Fibroblast of upper back skin (primary cell): ENCODE results near the gene NSD1.
A peak's percentile ranks its signal among the peaks of the same experiment; 100 is the strongest.
"Not testable (repeated sequence)": the region's sequence is repeated elsewhere in the genome, so short reads cannot be mapped to it uniquely, and the experiment has no call there.

Experiments
- DNase-seq: peaks from one replicate; pipeline ENCODE4 v3.0.0-alpha.2; 2013

NSD1 gene

GRCh38 chr5:177131352-177132135 is 2.0 kb upstream of the NSD1 start:
- no peak for DNase-seq

- no peak for DNase-seq
Measured at GRCh38 chr5:177132136-177133095, 1.2 kb upstream of the NSD1 start.

GRCh38 chr5:177133853-177134696 is 502 bp downstream of the NSD1 start:
- peak; percentile 23 for DNase-seq

DNA sequence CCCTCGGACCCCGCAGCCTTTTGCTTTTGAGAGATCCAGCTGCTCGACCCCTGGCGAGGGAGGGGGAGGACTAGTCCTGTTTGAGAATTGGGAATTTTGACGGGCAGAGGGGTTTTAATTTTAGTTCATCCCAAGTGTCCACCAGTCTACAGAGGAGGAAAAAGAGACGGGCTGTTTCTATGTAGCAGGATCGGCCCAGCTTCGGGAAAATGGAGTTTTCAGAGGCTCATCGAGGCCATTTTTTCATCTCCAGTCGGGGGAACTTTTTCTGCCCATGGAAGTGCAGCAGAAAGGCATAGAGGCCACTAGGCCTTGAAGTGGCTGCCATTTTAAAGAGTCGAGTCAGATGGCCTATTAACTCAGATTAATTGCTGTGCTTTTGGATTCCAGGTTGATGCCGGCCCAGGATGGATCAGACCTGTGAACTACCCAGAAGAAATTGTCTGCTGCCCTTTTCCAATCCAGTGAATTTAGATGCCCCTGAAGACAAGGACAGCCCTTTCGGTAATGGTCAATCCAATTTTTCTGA is 1.2 kb downstream of the NSD1 start:
- peak; percentile 11 for DNase-seq

DNA sequence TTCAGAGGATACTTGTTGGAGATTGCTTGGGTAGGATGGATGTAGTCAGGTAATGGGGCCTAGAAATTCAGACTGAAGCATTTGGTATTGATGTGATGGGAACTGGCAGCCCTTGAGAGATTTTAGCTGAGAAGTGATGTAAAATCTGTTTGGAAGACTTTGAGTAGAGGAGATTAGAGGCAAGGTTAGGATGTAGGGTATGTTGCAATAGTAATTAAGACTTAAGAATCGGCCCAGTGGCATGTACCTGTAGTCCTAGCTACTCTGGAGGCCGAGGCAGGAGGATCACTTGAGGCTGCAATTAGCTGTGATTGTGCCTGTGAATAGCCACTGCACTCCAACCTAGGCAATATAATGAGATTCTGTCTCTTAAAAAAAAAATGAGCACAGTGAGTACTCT is 6.7 kb downstream of the NSD1 start:
- no peak for DNase-seq

GRCh38 chr5:177141496-177141895 is 7.9 kb downstream of the NSD1 start:
- DNase-seq: no peak

DNA sequence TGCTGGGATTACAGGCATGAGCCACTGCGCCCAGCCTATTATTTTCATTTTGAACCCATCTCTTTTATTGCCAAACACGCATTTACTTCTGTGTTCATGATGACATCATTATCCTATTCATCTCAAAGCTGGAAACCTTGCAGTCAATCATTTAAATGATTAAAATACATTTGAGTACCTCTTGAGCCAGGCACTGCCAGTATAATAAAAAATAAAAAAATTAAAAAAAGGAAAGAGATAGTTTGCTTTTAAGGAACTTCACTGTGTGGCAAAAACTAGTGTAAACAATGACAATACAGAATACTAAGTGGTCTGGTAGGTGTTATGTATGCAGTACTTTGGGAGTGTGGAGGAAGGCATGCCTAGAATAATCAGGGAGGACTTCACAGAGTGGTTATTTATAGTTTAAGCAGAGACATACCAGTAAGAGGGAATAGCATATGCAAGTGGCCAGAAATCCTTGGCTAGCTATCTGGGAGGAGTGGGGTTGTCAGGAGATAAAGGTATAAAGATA is 8.6 kb downstream of the NSD1 start:
- DNase-seq: no peak

DNA sequence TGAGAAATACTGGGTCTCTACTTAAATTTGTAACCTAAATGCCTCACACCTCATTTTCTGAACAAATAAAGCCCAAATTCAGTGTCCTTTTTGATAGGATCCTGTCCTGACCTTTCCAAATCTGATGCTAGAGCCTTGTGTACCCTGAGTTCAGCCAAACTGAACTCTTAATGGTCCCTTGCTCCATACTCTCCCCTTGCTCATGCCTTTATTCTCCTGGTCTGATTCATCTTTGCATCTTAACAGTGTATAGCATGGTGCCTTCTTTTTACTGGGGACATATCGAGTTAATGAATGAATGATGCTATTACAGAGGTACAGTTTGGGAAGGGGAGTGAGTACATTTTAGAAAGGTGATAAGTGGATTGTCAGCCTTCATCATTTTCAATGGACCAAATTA is 9.2 kb downstream of the NSD1 start:
- no peak for DNase-seq

- DNase-seq: peak; percentile 29
Measured at GRCh38 chr5:177146891-177147638, 13.5 kb downstream of the NSD1 start.

GRCh38 chr5:177150061-177150460 is 16.5 kb downstream of the NSD1 start:
- DNase-seq: not testable (repeated sequence)

- DNase-seq: peak; percentile 19
Measured at GRCh38 chr5:177154003-177154643, 20.6 kb downstream of the NSD1 start.

- no peak for DNase-seq
Measured at GRCh38 chr5:177162379-177162778, 28.8 kb downstream of the NSD1 start.

- DNase-seq: no peak
Measured at GRCh38 chr5:177163500-177163899, 29.9 kb downstream of the NSD1 start.

GRCh38 chr5:177169271-177169670 is 35.7 kb downstream of the NSD1 start:
- no peak for DNase-seq

GRCh38 chr5:177171961-177172360 is 38.4 kb downstream of the NSD1 start:
- DNase-seq: no peak

DNA sequence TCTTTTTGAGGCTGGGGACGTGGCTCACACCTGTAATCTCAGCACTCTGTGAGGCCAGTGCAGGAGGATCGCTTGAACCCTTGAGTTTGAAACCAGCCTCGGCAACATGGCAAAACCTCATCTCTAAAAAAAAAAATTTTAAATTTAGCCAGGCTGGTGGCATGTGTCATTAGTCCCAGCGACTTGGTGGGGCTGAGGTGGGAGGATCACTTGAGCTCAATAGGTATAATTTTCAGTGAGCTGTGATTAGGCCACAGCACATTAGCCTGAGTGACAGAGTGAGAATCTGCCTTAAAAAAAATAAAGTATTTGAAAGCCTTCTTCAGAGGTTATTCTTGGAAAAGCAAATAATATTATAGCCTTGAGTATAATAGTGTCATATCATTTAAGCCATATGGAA is 41.8 kb downstream of the NSD1 start:
- DNase-seq: no peak

DNA sequence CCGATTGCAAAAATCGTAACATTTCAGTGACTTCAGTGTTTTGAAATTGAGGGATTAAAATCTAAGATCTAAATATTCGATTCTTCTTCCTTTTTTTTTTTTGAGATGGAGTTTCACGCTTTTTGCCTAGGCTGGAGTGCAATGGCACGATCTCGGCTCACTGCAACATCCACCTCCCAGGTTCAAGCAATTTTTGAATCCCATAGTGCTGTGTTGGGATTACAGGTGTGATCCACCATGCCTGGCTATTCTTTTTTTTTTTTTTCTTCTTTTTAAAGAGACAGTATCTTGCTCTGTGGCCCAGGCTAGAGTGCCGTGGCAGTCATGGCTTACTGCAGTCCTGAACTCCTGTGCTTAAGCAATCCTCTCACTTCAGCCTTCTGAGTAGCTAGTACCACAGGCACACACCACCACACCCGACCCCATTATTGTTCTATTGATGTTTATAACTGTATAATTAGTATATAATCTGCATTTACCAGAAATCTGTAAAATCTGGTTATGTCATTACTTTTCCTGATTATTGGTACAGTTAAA is 42.7 kb downstream of the NSD1 start:
- no peak for DNase-seq

- DNase-seq: not testable (repeated sequence)
Measured at GRCh38 chr5:177177847-177178437, 44.4 kb downstream of the NSD1 start.

DNA sequence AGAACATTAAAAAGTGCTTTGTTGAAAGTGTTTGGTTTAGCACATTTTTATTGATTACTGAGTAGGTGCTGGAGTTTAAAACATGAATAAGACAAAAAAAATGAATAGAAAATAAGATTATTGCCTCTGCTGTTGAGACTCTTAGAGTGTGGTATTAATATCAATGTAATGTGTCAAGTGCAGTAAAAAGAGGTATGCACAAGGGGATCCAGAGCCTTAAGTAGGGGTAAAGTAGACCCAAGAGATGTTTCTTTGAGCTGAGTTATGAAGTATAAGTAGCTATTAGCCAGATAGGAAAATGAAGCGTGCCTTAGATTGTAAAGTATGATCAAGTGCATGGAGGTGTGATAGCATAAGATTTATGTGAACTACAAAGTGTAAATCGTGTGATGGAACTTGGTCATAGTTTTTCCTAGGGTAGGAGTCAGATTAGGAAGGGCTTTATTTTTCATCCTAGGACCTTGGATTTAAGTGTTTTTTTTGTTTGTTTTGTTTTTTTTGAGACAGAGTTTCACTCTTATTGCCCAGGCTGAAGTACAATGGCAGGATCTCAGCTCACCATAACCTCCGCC is 45.2 kb downstream of the NSD1 start:
- no peak for DNase-seq

GRCh38 chr5:177179431-177179830 is 45.9 kb downstream of the NSD1 start:
- no peak for DNase-seq
